NCI-H2081 (cell line): ENCODE data around the gene INPP5A.
"Not testable (repeated sequence)": the region's sequence is repeated elsewhere in the genome, so short reads cannot be mapped to it uniquely, and the experiment has no call there.

Source experiments
- DNase-seq, 2 experiments: peaks; one replicate each; lab custom pipeline; 2025; lab: John Stamatoyannopoulos, UW

INPP5A gene

DNA sequence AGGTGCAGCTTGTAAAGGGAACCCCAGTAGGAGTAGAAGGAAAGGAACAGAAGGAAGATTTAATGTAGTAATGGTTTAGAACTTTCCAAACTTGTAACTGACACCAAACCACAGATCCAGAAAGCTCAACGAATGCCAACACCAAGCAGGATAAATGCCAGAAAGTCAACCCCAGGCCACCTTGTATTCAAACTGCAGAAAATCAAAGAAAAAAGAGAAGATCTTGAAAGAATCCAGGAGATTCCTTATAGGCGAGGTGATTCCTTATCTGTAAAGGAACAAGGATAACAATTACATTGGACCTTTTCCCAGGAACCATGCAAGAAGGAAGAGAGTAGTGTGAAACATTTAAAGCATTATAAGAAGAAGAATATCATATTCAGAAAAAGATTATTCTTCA lies 154.7 kb downstream of the INPP5A start:
- no peak for DNase-seq

DNA sequence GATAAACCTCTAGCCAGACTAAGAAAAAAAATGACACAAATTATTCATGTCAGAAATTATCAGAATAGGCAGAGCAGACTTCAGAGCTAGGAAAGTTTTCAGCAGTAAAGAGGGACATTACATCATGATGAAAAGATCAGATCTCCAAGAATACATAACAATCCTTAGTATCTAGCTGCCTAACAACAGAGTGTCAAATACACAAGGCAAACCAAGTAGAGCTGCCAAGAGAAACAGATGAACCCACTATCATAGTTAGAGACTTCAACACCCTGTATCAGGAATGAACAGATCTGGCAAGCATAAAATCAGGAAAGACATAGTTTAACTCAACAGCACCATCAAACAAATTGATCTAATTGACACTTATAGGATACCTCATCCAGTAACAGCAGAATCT lies 156.1 kb downstream of the INPP5A start:
- DNase-seq: no peak

DNA sequence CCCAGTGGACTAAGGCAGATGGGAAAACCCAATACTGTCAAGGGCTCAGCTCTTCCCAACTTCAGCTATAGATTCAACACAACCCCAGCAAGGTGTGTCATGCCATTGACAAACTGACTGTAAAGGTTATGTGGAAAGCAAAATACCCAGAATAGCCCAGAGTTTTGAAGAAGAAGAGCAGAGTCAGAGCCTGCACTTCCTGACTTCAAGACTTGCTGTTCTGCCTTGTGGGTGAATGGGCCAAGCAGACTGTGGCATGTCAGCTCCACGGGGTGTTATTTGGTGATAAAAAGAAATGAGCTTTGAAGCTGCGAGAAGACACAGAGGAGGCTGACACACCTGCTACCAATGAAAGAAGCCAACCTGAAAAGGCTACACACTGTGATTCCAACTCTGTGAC lies 158.6 kb downstream of the INPP5A start:
- no peak for DNase-seq

GRCh38 chr10:132696728-132697577 lies 159.4 kb downstream of the INPP5A start:
- DNase-seq: no peak

GRCh38 chr10:132697578-132698200 lies 160.1 kb downstream of the INPP5A start:
- DNase-seq: no peak

GRCh38 chr10:132698211-132698751 lies 160.7 kb downstream of the INPP5A start:
- DNase-seq: no peak

GRCh38 chr10:132698761-132699391 lies 161.3 kb downstream of the INPP5A start:
- no peak for DNase-seq

DNA sequence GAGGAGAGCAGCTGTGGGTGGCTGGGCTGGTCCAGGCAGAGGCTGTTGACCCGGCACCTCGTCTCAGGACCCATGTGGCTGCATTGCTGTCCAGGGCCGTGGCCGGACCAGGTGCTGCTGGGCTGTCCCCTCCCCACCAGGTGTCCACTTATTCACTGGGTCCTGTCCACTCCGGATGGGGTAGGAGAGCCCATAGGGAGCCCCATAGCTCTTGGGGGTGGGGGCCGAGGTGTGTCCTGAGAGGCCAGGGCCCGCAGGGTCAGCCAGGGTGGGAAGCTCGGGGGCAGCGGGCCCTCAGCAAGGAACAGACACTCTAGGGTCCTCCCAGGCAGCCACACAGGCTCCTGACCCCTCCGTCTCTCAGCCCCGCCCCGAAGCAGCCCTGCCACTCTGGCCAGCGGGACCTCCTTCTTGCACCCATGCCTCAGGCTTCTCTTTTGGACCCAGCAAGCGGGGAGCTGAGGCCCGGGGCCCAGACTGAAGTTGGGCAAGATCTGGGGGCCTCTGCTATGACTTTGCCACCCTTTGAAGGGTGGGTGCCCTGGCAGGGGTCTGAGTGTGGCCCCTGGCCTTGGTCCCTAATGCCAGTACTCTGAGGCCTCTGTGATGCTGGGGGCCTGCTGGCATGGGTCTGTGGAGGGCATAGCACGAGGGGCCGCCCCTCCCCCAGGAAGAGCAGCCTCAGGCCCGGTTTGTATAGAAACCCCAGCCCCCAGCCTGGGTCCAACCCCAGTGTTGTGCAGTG lies 162.0 kb downstream of the INPP5A start:
- no peak for DNase-seq

- DNase-seq: peak in 1 of 2 experiments; percentile 32
Measured at GRCh38 chr10:132700156-132701098, 162.8 kb downstream of the INPP5A start.

- DNase-seq: no peak
Measured at GRCh38 chr10:132701099-132701845, 163.7 kb downstream of the INPP5A start.

GRCh38 chr10:132701846-132702190 lies 164.2 kb downstream of the INPP5A start:
- no peak for DNase-seq

DNA sequence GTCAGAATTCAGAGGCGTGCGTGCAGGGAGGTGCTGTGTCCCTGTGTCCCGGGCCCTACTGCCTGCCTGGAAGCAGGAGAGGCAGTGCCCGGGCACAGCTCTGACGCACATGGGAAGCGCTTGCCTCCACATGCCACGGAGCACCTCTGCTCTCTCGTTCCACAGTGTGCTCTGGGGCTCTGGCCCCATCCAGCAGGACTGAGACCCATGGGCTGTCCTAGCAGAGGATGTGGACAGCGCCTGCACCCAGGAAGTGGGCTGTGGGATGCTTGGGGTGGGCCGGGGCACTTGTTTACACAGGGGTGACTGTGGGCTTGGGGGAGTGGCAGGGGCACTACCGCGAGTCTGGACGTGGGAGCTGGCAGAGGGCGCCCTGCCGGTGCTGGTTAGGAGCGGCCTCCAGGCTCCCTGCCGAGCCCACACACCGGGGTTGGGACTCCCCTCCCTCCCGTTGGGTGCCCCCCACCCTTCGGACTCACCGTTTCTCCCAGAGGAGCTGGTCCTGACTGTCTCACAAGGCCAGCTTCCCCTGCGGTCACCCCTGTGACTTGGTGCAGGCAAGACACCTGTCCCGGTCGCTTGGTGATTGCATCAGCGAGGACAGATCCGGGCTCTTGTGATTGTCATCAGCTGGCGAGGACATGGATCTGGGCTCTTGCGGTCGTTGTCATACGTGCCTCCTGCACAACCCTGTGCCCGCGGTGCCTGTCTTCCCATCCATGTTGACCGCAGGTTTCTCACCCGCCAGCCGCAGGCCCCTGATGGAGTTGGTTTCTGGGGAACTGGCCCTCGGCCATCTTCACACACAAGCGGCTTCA lies 165.2 kb downstream of the INPP5A start:
- DNase-seq: no peak

GRCh38 chr10:132703419-132704007 lies 165.9 kb downstream of the INPP5A start:
- DNase-seq: no peak

- DNase-seq: no peak
Measured at GRCh38 chr10:132704008-132704814, 166.6 kb downstream of the INPP5A start.

- DNase-seq: not testable (repeated sequence)
Measured at GRCh38 chr10:132704815-132705064, 167.2 kb downstream of the INPP5A start.

GRCh38 chr10:132705173-132705572 lies 167.6 kb downstream of the INPP5A start:
- no peak for DNase-seq

DNA sequence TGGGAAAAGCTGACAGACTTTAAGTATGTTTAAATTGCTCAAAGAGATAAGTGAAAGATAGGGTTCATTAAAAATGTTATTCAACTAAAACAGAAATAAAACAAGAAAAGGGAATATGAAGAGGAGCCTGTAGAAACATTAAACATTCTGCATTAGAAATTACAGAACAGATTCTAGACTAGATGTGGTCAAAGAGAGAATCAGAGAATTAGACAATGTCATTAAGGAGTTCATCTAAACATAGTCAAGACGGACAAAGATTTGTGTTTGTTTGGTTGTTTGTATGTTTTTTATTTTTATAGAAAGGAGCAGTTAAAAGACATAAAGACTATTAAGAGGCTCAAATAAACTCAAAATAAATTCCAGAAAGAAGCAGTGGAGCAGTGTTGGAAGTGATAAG lies 168.4 kb downstream of the INPP5A start:
- no peak for DNase-seq

DNA sequence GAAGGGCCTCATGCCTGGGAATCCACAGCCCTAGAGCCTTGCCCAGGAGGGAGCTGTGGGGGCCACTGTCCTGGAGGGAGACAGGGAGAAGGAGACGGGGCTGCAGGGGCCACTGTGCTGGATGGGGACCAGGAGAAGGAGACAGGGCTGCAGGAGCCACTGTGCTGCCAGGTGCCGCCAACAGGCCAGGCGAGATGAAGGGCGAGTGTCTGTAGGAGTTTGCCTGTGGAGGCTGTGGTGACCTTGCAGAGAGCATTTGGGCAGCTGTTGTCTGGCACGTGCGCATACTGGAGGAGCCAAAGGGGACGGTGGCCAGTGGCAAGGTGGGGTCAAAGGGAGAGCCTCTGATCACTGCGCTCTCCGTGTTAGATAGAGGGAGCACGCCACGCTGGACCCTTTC lies 169.1 kb downstream of the INPP5A start:
- no peak for DNase-seq
